ENCODE data around the gene EIF3D. TPM values are rescaled to one million over a fixed set of nuclear protein-coding genes. Genes with fewer than 3 reads are reported as not detected.

EIF3D gene
- polyA plus RNA-seq, 3 donors: 102 to 244 (median 122) TPM

DNA sequence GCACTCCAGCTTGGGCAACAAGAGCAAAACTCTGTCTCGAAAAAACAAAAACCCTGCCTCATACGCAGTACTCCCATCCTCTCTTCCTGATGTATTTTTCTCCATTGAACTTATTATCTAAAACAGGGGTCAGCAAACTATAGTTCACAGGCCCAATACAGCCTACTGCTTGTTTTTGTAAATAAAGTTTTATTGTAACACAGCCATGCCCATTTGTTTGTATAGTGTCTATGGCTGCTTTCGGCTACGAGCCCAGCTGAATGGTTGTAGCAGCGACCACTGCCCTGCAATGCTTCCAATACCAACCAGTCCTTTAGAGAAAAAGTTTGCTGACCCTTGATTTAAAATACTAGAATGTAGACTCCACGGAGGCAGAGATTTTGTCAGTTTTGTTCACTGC, 53.6 kb downstream of the EIF3D start:
- Histone ChIP-seq H3K27me3 (ENCODE audit: control insufficient read depth in 2 of 2, insufficient read depth in 2 of 2, low read length in 2 of 2) (no peaks in the 10 kb centered on the region), H3K4me3 (replicated peaks in 1 of 3; ENCODE audit: low read depth in 2 of 3, low read length in 3 of 3) (no peak overlapping the region), H4K20me1 (ENCODE audit: insufficient read depth, low read length) (peaks cover 37% of the 10 kb centered on the region), H3K9ac (ENCODE audit: insufficient read depth, low read length, poor library complexity, severe bottlenecking) (no peak overlapping the region), H3K4me2 (replicated peaks; ENCODE audit: extremely low read depth, low read length, poor library complexity, severe bottlenecking) (no peak overlapping the region), H3K4me1 (ENCODE audit: control insufficient read depth in 1 of 2, insufficient read depth in 2 of 2, low read length in 2 of 2) (peaks cover 15 to 18% of the 10 kb centered on the region in 2 donors), H3K9me3 (replicated peaks in 1 of 2; ENCODE audit: control insufficient read depth in 1 of 2, insufficient read depth in 1 of 2, low read length in 2 of 2) (no peaks in the 10 kb centered on the region), H2AFZ (ENCODE audit: insufficient read depth, low read depth, low read length, poor library complexity, severe bottlenecking) (no peak overlapping the region), H3K79me2 (ENCODE audit: insufficient read depth, low read length) (peaks cover 53% of the 10 kb centered on the region), H3K36me3 (replicated peaks in 1 of 2; ENCODE audit: control insufficient read depth in 1 of 2, insufficient read depth in 2 of 2, low read length in 2 of 2) (peaks cover 70 to 96% of the 10 kb centered on the region in 2 donors), H3K27ac (ENCODE audit: low read depth in 1 of 2, low read length in 2 of 2) (no peak overlapping the region)
- Mint-ChIP-seq H3K4me3 (no peak overlapping the region), H3K9me3 (no peaks in the 10 kb centered on the region), H3K27ac (no peak overlapping the region), H3K27me3 (ENCODE audit: low read depth in 3 of 3) (peaks cover 0 to 2% (median 0%) of the 10 kb centered on the region in 3 donors), H3K36me3 (peaks cover 79 to 98% of the 10 kb centered on the region in 2 donors), H3K4me1 (peaks cover 18% of the 10 kb centered on the region)
- WGBS (ENCODE audit: insufficient coverage): 96% methylated on average over 4 of the region's 6 CpGs
- TF ChIP-seq, protein P1, sequence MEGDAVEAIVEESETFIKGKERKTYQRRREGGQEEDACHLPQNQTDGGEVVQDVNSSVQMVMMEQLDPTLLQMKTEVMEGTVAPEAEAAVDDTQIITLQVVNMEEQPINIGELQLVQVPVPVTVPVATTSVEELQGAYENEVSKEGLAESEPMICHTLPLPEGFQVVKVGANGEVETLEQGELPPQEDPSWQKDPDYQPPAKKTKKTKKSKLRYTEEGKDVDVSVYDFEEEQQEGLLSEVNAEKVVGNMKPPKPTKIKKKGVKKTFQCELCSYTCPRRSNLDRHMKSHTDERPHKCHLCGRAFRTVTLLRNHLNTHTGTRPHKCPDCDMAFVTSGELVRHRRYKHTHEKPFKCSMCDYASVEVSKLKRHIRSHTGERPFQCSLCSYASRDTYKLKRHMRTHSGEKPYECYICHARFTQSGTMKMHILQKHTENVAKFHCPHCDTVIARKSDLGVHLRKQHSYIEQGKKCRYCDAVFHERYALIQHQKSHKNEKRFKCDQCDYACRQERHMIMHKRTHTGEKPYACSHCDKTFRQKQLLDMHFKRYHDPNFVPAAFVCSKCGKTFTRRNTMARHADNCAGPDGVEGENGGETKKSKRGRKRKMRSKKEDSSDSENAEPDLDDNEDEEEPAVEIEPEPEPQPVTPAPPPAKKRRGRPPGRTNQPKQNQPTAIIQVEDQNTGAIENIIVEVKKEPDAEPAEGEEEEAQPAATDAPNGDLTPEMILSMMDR (IDR thresholded peaks at IDR 0.05): no peak
- intact Hi-C loops (cut with micrococcal nuclease): loop anchor here in 1 of 2 donors (10.0 kb wide), 1 partner anchor 91 kb away; the partner anchor contains the start of gene MYH9
- DNase-seq: no peak

DNA sequence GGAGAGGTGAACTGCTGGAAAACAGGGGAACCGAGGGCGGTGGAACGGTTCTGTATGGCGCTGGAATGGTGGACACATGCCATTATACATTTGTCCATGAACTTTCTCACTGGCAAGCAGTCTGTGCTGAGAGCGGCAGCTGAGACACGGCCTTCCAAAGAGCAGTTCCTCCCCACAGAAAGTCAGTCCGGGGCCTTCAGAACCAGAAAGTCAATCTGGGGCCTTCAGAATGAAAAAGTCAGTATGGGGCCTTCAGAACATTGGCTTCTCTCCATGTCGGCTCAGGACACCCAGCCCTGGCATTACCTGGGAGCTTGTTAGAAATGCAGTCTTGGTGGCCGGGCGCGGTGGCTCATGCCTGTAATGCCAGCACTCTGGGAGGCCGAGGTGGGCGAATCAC, 56.3 kb downstream of the EIF3D start:
- no peak for DNase-seq
- no peaks in the 10 kb centered on the region for H3K27me3 ChIP-seq (ENCODE audit: control insufficient read depth in 2 of 2, insufficient read depth in 2 of 2, low read length in 2 of 2)
- TF ChIP-seq, protein P1 (IDR thresholded peaks at IDR 0.05): no peak
- no peak overlapping the region for H3K27ac ChIP-seq (ENCODE audit: low read depth in 1 of 2, low read length in 2 of 2)
- peaks cover 60 to 76% of the 10 kb centered on the region in 2 donors for H3K36me3 Mint-ChIP-seq
- peaks cover 50% of the 10 kb centered on the region for H3K79me2 ChIP-seq (ENCODE audit: insufficient read depth, low read length)
- H3K9ac ChIP-seq (ENCODE audit: insufficient read depth, low read length, poor library complexity, severe bottlenecking): no peak overlapping the region
- no peak overlapping the region for H3K4me3 ChIP-seq (replicated peaks in 1 of 3; ENCODE audit: low read depth in 2 of 3, low read length in 3 of 3)
- intact Hi-C loops (cut with micrococcal nuclease): loop anchor here (5.0 to 10.0 kb wide), 2 partner anchors 85 to 88 kb away; partner anchors contain the start of gene MYH9 (in 2 of the 2)
- no peak overlapping the region for H3K4me3 Mint-ChIP-seq
- WGBS (ENCODE audit: insufficient coverage): 100% methylated on average over 8 of the region's 13 CpGs
- H3K4me2 ChIP-seq (replicated peaks; ENCODE audit: extremely low read depth, low read length, poor library complexity, severe bottlenecking): no peak overlapping the region
- peaks cover 0 to 2% (median 0%) of the 10 kb centered on the region in 3 donors for H3K27me3 Mint-ChIP-seq (ENCODE audit: low read depth in 3 of 3)
- peaks cover 39% of the 10 kb centered on the region for H3K4me1 Mint-ChIP-seq
- H3K9me3 Mint-ChIP-seq: no peaks in the 10 kb centered on the region
- no peak overlapping the region for H2AFZ ChIP-seq (ENCODE audit: insufficient read depth, low read depth, low read length, poor library complexity, severe bottlenecking)
- H3K4me1 ChIP-seq (ENCODE audit: control insufficient read depth in 1 of 2, insufficient read depth in 2 of 2, low read length in 2 of 2): peaks cover 37 to 39% of the 10 kb centered on the region in 2 donors
- peaks cover 58 to 69% of the 10 kb centered on the region in 2 donors for H3K36me3 ChIP-seq (replicated peaks in 1 of 2; ENCODE audit: control insufficient read depth in 1 of 2, insufficient read depth in 2 of 2, low read length in 2 of 2)
- no peaks in the 10 kb centered on the region for H3K9me3 ChIP-seq (replicated peaks in 1 of 2; ENCODE audit: control insufficient read depth in 1 of 2, insufficient read depth in 1 of 2, low read length in 2 of 2)
- H4K20me1 ChIP-seq (ENCODE audit: insufficient read depth, low read length): peaks cover 60% of the 10 kb centered on the region
- peak overlapping the region in 4 of 7 donors; percentile 14 to 78 (median 51) for H3K27ac Mint-ChIP-seq

All from CD14-positive monocyte (primary cell).